ENCODE measurements around the gene IFITM2.
"Not testable (repeated sequence)": the region's sequence is repeated elsewhere in the genome, so short reads cannot be mapped to it uniquely, and the experiment has no call there.

Gene IFITM2

GRCh38 chr11:268716-269145 lies 38.9 kb upstream of the IFITM2 start:
- DNase-seq (ENCODE audit: extremely low spot score); POLR2A ChIA-PET: not testable (repeated sequence)
- peak; percentile 23 for TF ChIP-seq CTCF (IDR thresholded peaks at IDR 0.05; ENCODE audit: control extremely low read depth, extremely low read depth, low read depth, missing control alignments)
- CTCF ChIA-PET, result interaction anchor here (1.0 to 4.0 kb wide), 2 partner anchors 10 to 19 kb away, joined by 3 to 28 read pairs; partner anchors contain the start of gene NLRP6

- no peak for TF ChIP-seq CTCF (IDR thresholded peaks at IDR 0.05; ENCODE audit: control extremely low read depth, extremely low read depth, low read depth, missing control alignments)
- no peak for DNase-seq (ENCODE audit: extremely low spot score)
- ChIA-PET POLR2A (no interaction called here), CTCF (interaction anchor here (1.0 kb wide), 1 partner anchor 9 kb away, joined by 3 read pairs; the partner anchor contains the start of gene NLRP6)
Measured at GRCh38 chr11:269146-269890, 38.3 kb upstream of the IFITM2 start.

- ChIA-PET POLR2A (no interaction called here), CTCF (interaction anchor here (1.7 kb wide), 2 partner anchors 20 to 46 kb away, joined by 4 to 6 read pairs; no protein-coding TSS in a partner anchor)
- DNase-seq (ENCODE audit: extremely low spot score), result no peak
- TF ChIP-seq CTCF (IDR thresholded peaks at IDR 0.05; ENCODE audit: control extremely low read depth, extremely low read depth, low read depth, missing control alignments), result no peak
Measured at GRCh38 chr11:270451-271318, 36.9 kb upstream of the IFITM2 start.

- ChIA-PET POLR2A (no interaction called here), CTCF (interaction anchor here (1.7 kb wide), 2 partner anchors 20 to 45 kb away, joined by 4 to 6 read pairs; no protein-coding TSS in a partner anchor)
- TF ChIP-seq CTCF (IDR thresholded peaks at IDR 0.05; ENCODE audit: control extremely low read depth, extremely low read depth, low read depth, missing control alignments), result no peak
- DNase-seq (ENCODE audit: extremely low spot score), result no peak
Measured at GRCh38 chr11:271319-271715, 36.3 kb upstream of the IFITM2 start.

GRCh38 chr11:272195-272930 lies 35.3 kb upstream of the IFITM2 start:
- CTCF ChIA-PET, result interaction anchor here (1.0 to 1.7 kb wide), 3 partner anchors 21 to 44 kb away, joined by 3 to 6 read pairs (median 4); no protein-coding TSS in a partner anchor
- DNase-seq (ENCODE audit: extremely low spot score), result no peak
- TF ChIP-seq CTCF (IDR thresholded peaks at IDR 0.05; ENCODE audit: control extremely low read depth, extremely low read depth, low read depth, missing control alignments), result no peak
- POLR2A ChIA-PET, result interaction anchor here (0.7 kb wide), 1 partner anchor 56 kb away, joined by 3 read pairs; no protein-coding TSS in a partner anchor

GRCh38 chr11:272931-273198 lies 34.8 kb upstream of the IFITM2 start:
- no peak for DNase-seq (ENCODE audit: extremely low spot score)
- ChIA-PET CTCF (interaction anchor here (1.0 to 1.3 kb wide), 2 partner anchors 22 to 32 kb away, joined by 3 read pairs; no protein-coding TSS in a partner anchor), POLR2A (interaction anchor here (0.7 kb wide), 1 partner anchor 57 kb away, joined by 3 read pairs; no protein-coding TSS in a partner anchor)
- no peak for TF ChIP-seq CTCF (IDR thresholded peaks at IDR 0.05; ENCODE audit: control extremely low read depth, extremely low read depth, low read depth, missing control alignments)
